GM12892 (cell line): ENCODE results near the gene GRK1.

Experiments used
- DNase-seq: peaks from one replicate; pipeline ENCODE4 v3.0.0; 2011; ENCODE audit not compliant: insufficient read length
- FAIRE-seq: peaks from 2 replicates; lab custom pipeline; 2011; peaks lifted over from hg19 to GRCh38; lab: Jason Lieb, UNC
- POLR2A ChIP-seq: IDR thresholded peaks from 2 replicates; pipeline ENCODE4 v1.6.1; 2011; ENCODE audit warnings: low read depth, low read length, control low read depth
- POLR2AphosphoS5 ChIP-seq: IDR thresholded peaks from 2 replicates; pipeline ENCODE4 v1.6.1; 2011; ENCODE audit warnings: low read depth, low read length, control low read depth
- TAF1 ChIP-seq: IDR thresholded peaks from 2 replicates; pipeline ENCODE4 v1.6.1; 2011; ENCODE audit warnings: low read depth, mild to moderate bottlenecking, control low read depth, low read length, borderline replicate concordance

The GRK1 gene

DNA sequence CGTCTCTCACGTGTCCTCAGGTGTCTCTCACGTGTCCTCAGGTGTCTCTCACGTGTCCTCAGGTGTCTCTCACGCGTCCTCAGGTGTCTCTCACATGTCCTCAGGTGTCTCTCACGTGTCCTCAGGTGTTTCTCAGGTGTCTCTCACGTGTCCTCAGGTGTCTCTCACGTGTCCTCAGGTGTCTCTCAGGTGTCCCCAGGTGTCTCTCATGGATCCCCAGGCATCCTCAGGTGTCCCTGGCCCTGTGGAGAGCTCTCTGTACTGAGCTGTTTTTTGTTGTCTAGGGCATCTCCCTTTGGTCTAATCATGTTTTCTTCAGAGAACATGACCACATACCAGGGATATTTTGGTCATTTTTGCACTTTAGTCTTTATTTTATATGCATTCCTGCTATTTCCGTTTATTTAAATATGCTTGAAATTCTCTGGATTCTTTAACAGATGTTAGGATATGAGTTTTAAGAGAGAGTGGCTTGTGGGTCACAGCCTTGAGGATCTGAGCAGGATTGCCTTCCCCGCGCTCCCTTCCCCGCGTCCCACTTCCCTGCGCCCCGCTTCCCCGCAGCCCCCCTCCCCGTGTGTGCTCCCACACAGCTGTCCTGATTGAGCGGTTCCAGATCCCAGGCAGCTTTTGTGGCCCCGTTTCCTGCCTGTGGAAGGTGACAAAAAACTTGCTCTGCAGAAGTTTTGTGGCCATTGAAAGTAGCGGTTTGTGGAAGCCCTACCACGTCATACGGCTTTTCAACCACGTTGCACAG, 40.9 kb upstream of the GRK1 start:
- FAIRE-seq (no peak), DNase-seq (no peak)
- TF ChIP-seq POLR2AphosphoS5 (no peak), POLR2A (no peak), TAF1 (no peak)

DNA sequence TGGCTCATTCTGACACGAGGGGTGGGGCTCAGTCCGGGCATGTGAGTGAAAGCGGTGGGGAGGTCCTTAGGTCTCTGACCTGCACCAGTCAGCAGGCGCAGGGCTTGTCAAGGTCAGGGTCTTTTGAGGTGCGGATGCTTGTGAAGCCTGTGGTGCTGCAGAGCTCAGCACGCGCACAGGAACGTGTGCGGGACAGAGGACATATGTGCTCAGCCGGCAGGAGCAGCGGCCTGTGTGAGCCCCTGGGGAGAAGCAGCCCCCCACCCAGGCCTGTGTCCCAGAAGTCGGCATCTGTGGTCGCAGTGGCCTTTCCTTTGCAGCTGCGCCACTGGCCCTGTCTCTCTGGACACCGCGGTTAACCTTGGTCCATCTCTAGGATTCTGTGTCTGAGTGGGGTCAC, 39.9 kb upstream of the GRK1 start:
- FAIRE-seq = no peak
- DNase-seq = no peak
- TF ChIP-seq POLR2A = no peak
- TF ChIP-seq TAF1 = no peak
- no peak for TF ChIP-seq POLR2AphosphoS5

DNA sequence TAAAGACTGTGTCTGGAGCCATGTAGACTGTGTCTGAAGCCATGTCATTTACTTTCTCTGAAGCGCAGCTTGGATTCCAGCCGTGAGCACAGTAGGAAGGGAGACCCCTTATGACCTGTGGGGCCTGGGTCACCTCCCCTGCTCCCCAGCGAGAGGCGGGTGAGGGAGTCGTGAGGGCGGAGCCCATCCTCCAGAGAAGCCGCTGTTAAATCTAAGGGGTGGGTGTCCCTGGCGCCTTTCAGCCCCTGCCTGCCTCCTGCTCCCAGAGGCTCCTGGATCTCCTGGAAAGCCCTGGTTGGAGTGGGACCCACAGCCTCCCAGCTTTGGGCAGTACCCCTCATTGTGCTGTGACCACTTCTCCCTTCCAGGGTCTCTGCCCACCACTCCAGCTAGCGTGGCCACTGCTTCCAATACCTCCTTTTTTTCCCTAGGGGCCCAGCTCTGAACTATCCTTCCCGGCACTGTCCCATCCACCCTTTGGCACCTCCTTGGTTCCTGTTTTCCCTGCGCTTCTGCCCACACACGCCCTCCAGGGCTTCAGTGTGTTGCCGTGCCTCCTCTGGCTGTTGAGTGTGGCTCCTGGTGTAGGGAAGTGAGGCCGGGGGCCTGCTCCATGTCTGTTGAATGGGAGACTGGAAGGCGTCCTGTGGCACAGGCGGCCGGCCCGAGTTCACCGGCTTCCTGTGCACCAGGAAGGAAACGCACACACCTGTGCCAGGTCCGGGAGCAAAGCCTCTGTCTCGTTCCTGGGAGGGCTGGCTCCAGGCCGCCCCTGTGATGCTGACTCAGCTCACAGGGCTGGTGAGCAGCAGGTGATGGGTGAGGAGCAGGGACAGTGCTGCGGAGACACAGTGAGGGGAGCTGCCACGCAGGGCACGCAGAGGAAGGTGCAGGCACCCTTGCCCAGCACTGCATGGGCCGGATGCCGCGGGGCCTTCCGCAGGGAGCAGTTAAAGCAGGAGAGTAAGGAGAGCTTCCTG, 38.4 kb upstream of the GRK1 start:
- DNase-seq (no peak), FAIRE-seq (no peak)
- TF ChIP-seq POLR2AphosphoS5 = no peak

- FAIRE-seq = no peak
- DNase-seq = no peak
- TF ChIP-seq POLR2A (no peak), TAF1 (no peak), POLR2AphosphoS5 (no peak)
Observed at GRCh38 chr13:113629866-113630265, 37.2 kb upstream of the GRK1 start.

GRCh38 chr13:113630296-113630695, 36.7 kb upstream of the GRK1 start:
- TF ChIP-seq POLR2AphosphoS5 = no peak
- TF ChIP-seq TAF1 = no peak
- TF ChIP-seq POLR2A = no peak
- DNase-seq (no peak), FAIRE-seq (no peak)

DNA sequence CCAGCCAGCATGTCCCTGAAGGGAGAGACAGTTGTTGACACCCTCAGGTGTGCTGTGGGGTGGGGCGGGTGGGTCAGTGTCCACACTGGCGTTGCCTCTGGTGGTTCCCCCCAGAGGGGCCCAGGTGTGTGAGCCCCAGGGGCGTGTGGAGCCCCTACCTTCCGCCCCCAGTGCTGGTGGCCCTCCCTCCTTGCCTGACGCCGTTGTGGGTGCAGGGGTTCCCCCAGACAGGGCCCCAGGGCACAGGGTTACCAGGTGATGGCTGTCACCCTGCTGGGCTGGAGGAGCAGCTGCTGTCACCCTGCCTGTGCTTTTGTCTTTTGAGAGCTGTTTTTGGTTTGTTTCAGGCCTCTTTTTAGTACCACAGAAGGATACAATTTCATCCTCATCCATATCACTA, 36.2 kb upstream of the GRK1 start:
- DNase-seq = no peak
- no peak for TF ChIP-seq TAF1
- TF ChIP-seq POLR2A = no peak
- no peak for TF ChIP-seq POLR2AphosphoS5
- FAIRE-seq = no peak

GRCh38 chr13:113631341-113632095, 35.5 kb upstream of the GRK1 start:
- DNase-seq (no peak), FAIRE-seq (no peak)
- TF ChIP-seq POLR2A (no peak), POLR2AphosphoS5 (no peak), TAF1 (no peak)

GRCh38 chr13:113632706-113633484, 34.1 kb upstream of the GRK1 start:
- FAIRE-seq (no peak), DNase-seq (no peak)
- no peak for TF ChIP-seq POLR2A
- TF ChIP-seq POLR2AphosphoS5 = no peak
- TF ChIP-seq TAF1 = no peak

- DNase-seq (no peak), FAIRE-seq (no peak)
- no peak for TF ChIP-seq TAF1
- no peak for TF ChIP-seq POLR2A
- TF ChIP-seq POLR2AphosphoS5 = no peak
Observed at GRCh38 chr13:113633485-113633873, 33.5 kb upstream of the GRK1 start.

DNA sequence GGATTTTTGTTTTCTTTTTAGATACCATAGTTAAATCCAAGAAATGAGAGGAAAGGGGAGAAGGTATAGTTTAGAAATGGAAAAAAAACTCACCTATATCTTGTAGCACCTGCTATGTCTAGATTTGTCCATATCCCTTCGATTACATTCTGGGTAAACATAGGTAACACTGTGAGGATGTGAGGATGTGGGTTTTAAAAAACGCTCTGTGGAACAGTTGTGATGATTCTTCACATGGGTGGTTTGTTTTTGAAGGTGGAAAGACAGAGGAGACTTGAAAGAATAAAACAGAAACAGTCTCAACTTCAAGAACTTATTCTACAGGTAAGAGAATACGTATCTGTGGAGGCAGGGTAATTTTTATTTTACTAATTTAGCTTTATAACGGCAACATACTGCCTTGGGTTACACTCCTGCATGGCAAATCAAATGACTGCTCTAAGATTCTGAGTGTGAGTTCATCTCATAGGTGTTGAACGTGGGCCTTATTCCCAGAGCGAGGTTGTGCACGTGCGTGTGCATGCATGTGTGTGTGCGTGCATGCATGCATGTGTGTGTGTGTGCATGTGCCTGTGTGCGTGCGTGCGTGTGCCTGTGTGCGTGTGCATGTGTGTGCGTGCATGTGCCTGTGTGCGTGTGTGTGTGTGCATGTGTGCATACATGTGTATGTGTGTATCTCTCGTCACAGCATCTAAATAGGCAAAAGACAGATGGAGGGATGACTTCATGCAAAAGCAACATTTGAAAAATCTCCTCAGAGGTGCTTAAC, 32.6 kb upstream of the GRK1 start:
- DNase-seq (no peak), FAIRE-seq (no peak)
- no peak for TF ChIP-seq POLR2A
- no peak for TF ChIP-seq TAF1
- TF ChIP-seq POLR2AphosphoS5 = no peak

DNA sequence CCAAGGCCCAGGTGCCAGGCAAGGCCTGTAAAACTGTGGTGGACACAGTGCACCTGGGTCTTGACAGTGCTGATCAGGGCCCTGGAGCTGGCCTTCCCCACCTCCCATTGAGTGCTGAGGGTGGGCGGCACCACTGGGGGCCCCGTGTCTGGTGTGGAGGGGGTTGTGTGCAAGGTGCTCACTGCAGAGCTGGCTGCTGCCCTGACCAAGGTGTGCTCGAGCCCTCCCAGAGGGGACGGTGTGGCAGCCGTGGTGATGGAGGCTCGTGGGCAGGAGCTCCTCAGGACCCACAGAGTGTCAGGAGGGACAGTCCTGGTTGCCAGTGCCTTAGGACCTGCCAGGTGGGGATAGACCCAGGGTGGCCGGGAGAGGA, 32.0 kb upstream of the GRK1 start:
- no peak for DNase-seq
- no peak for FAIRE-seq
- TF ChIP-seq POLR2A = no peak
- TF ChIP-seq POLR2AphosphoS5 = no peak
- TF ChIP-seq TAF1 = no peak
